NCI-H524 treated with DMSO at 0.1 percent for 48 hours (cell line): Measurements from ENCODE around the gene ZBTB49.

Experiments used
- DNase-seq: peaks from one replicate; lab custom pipeline; 2025; lab: John Stamatoyannopoulos, UW

The ZBTB49 gene

DNA sequence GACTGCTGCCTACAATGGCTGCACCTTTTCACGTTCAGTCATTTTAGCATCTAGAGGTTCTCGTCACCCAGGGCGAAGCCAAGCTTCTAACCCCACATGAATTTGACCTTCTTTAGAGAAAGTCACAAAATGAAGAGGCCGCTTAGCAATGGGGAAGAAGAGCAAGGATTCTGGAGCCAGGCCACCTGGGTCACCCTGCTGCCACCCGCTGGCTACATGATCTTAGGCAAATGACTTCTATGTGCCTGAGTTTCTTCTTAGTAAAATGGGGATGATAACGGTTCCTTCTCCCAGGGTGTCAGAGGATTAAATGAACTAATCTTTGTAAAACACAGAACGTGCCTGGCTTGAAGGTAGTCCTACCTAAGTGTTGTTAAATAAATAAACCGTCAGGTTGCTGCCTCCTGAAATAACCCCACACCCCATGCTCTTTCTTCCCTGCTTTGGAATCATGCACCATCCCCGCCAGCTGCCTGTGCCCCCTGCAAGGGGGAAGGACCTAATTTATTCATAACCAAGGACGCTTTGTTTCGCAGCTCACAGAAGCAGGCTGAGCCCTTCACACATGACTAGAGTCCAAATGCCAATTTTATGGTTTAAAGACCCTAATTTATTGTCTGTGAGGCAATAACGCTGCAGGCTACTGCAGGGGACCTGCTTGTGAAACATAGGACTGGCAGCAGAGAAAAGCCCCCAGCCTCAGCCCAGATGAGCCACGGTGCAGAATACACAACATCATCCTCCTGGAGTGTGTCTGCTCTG is 68.2 kb downstream of the ZBTB49 start:
- DNase-seq, result no peak

DNA sequence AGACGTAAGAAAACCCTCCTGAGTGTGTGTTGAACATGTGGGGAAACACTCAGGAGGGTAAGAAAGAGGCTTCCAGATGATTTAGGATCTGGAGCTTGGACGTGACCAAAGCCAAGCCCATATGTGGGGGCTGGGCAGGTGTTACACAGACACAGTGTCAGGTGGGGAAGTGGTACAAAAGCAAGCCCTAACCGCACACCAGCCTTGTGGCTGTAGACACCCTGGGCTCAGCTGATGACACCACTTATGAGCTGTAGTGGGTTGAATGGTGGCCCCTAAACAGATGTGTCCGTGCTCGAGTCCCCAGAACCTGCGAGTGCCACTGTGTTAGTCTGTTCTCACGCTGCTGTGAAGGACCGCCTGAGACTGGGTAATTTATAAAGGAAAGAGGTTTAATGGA is 71.8 kb downstream of the ZBTB49 start:
- no peak for DNase-seq

DNA sequence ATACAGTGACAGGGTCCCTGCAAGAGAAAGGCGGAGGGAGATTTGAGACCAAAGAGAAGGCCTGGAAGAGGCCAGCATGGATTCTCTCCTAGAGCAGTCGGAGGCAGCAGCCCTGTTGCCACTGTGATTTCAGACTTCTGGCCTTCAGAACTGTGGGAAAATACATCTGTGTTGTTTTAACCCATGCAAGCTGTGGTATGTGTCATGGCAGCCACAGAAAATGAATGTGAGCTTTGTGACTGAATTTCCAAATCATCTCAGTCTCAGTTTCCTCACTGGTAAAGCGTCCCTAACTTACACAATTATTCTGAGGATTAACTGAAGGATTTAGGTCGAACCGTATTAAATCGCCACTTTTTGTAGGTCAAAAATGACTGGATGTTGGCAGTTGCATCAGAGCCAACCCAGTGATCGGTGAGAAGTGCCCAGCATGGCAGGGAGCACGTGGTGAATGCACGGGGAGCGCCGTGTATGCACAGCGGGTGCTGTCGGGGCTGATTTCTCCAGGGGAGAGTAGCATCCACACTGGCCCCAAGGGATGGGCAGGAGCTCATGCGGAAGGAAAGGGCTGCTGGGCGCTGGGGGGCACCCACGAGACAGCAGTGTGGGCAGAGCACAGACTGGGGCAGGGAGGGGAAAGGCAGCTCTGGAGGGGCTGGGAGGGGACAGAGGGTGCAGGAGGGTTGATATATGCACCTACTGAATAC is 73.1 kb downstream of the ZBTB49 start:
- DNase-seq, result no peak

DNA sequence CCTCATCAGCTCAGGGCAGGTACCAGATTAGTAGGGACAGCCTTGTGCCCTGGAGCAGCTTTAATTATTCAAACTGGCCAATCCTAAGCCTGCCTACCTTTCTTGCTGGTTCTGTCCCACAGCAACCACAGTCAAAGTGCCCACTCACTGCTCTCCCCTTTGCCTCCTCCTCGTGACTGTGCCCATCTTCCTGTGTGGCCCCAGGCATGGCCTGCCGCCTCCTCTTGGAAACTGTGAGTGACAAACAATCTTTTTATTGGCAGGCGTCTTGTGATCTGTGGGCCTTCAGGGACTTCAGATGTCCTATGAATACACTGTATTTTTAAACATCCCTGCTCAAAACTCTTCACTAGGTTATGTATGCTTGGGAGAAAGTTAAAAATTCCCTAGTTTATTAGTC is 74.0 kb downstream of the ZBTB49 start:
- no peak for DNase-seq

DNA sequence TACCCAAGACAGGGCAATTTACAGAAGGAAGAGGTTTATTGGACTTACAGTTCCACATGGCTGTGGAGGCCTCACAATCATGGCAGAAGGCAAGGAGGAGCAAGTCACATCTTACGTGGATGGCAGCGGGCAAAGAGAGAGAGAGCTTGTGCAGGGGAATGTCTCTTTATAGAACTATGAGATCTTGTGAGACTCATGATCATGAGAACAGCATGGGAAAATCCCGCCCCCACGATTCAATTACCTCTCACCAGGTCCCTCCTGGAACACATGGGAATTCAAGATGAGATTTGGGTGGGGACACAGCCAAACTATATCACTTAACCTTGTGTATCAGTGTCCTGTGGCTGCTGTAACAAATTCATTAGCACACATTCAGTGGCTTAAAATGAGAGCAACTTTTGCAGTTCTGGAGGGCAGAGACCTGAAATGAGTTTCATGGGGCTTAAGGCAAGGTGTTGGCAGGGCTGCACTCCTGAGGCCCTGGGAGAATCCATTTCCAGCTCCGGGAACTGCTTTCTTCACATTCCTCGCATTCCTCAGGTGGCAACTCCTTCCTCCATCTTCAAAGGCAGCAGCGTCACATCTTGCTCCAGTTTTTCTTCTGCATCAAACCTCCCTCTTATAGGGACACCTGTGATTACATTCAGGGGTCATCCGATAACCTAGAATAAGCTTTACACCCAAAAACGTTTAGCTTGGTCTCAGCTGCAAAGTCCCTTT is 74.6 kb downstream of the ZBTB49 start:
- no peak for DNase-seq

DNA sequence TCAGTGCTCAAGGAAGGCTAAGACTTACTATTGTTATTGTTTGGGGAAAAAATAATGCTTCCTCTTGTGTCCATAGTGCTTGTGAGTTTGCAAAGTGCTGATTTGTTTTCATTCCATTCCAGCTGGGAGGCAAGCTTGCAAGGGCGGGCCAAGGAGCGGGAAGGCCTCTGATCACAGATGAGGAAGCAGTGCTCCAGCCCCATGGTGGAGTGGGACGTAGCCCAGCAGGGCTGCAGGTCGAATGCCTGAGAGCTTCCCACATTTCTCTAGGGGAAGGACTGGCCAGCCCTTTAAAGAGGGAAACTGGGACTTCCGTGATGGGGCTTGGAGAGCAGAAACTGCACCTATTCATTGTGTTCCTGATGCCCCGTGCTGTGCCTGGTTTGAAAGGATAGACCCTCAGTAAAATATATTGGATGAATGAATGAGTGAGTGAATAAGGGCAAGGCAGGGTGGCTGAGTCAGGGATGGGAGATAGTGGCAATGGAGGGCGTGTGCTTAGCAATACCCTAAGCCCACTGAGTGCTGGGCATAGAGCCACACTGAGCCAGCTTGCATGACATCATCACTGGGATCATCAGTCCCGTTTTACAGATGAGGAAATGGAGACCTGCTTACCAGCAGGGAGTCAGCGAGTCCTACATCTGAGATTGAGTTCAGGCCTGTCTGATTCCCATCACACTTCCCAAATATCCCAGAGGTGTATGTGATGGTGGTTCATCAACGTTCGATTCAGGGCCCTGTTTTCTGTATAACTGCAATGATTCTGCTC is 78.9 kb downstream of the ZBTB49 start:
- no peak for DNase-seq
